Stimulated activated CD4-positive, alpha-beta T cell treated with anti-CD3 and anti-CD28 coated beads, Interleukin-4, amount 100 ng/mL, for 1 hour (primary cell): ENCODE data around the gene KPNA1.
A peak's percentile ranks its signal among the peaks of the same experiment; 100 is the strongest.

Source experiments
- DNase-seq: peaks from one replicate; pipeline ENCODE4 v3.0.0-alpha.2; 2020

KPNA1 gene

GRCh38 chr3:122514123-122515019 lies at the start of gene KPNA1:
TSS of gene KPNA1 (minus strand) at chr3:122514939. CDS start at chr3:122496565, 18,374 bp downstream.
- DNase-seq, result peak; percentile 87

DNA sequence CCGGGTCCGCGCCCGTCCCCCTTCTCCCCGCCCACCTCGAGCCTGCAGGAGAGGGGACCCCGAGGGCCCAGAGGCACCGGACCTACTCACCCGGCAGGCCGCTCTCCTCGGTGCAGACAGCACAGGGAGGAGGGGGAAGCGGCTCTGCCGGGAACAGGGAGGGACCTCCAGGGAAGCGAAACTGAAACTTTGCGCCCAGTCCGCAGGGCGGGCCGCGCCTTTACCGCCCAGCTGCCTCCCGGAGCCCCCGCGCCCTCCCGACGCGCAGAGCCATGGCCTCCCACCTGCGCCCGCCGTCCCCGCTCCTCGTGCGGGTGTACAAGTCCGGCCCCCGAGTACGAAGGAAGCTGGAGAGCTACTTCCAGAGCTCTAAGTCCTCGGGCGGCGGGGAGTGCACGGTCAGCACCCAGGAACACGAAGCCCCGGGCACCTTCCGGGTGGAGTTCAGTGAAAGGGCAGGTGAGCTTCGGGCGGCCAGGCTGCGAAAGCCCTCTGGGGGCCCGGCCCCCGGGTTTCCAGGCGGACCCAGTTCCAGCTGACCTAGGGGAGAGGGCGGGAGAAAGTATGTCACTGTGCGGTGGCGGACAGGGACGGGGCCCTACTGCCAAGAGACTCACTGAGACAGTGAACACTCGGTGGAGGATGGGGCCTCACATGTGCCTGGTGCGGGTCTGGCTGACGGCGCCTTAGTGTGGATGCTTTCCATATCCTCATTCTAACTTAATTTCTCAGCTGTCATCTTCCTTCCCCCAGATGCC lies 49.6 kb upstream of the KPNA1 start, which contains the start of the genes DTX3L and PARP9:
Gene DTX3L, plus strand, starts transcription at position 184 of the 758 bp plus-strand sequence. Its CDS starts 89 bp downstream, at position 273.
Gene PARP9, minus strand, starts transcription at position 146 of the 758 bp plus-strand sequence. CDS start 4,680 bp downstream, outside the sequence.
- peak; percentile 70 for DNase-seq

DNA sequence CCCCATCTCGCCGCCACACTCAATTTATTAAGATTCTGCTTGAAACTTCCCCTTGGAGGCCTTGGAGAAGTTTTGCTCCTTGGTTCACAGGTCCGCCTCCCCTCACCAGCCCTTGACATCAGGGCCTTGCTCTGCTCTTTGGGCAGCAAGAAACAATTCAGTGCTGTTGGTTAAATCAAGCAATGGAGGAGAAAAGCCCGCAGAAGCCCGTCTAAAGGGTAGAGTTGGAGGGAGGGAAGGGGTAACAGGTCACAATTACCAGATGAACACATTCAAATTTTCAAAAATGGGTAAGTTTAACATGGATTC lies 48.9 kb upstream of the KPNA1 start:
- DNase-seq, result no peak

- DNase-seq, result no peak
Measured at GRCh38 chr3:122562923-122563716, 48.4 kb upstream of the KPNA1 start.

DNA sequence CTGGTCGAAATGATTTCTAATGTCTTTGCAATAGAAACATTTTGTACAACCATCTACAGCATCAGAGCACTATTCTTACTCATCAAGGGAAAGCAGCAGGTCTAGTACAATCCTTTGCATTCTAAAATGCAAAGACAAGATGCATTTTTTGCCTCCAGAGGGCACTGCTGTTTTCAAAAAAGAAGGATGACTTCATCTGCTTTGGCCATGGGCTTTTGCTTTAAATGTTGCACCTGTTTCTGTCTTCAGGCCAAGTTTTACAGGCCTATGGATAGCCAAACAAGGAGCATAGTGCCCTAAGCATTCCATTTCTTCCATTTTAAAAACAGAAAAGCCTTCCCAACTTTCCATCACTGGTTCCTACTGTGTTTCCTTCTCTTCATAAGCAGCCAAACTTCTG lies 45.9 kb upstream of the KPNA1 start:
- peak; percentile 27 for DNase-seq

DNA sequence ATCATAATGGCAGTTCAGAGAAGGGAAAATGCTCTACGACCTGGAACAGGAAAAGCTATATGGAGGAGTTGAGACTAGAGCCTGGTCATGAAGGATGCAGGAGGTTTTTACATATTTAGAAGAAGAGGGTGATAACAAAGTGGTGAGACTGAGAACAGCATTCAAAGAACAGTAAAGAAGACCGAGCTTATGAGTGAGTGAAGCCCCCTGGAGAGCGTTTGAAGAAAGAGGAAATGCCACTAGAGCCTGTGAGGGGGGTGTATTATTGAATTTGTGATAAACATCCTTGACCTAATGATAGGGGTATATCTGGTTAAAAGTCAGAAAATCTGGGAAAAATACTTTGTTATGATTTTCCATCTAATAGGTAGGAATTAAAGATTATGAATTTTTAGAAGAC lies 45.2 kb upstream of the KPNA1 start:
- no peak for DNase-seq

DNA sequence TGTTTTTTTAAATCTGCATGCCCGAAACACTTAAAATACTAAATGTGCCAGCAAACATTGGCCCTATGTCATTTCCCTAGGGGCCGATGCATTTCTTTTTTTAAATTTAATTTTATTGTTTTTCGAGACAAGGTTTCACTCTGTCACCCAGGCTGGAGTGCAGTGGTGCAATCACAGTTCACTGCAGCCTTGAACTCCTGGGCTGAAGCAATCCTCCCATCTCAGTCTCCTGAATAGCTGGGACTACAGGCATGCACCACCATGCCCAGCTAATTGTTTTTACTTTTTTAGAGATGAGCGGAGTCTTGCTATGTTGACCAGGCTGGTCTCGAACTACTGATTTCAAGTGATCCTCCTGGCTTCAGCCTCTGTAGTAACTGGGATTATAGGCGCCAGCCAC lies 43.9 kb upstream of the KPNA1 start:
- no peak for DNase-seq

DNA sequence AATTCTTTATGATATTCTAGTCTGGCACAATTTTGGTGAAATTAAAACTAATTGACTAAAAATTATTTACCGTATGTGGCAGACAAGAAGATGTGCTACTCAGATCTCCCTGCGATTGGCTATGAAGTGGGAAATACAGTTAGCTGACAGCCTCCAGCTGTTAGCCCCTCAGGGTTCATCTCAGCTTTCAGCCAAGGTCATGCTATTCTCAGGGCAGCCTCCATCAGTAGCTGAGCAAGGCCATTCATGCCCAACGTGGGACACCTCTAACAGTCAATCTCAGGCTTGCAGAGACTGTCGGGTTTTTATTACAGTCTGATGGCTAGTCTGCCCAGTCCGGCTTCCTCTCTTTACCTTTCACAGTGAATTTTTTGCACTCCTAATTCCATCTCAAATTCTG lies 42.6 kb upstream of the KPNA1 start:
- DNase-seq, result no peak

- DNase-seq, result no peak
Measured at GRCh38 chr3:122555275-122556071, 40.7 kb upstream of the KPNA1 start.

DNA sequence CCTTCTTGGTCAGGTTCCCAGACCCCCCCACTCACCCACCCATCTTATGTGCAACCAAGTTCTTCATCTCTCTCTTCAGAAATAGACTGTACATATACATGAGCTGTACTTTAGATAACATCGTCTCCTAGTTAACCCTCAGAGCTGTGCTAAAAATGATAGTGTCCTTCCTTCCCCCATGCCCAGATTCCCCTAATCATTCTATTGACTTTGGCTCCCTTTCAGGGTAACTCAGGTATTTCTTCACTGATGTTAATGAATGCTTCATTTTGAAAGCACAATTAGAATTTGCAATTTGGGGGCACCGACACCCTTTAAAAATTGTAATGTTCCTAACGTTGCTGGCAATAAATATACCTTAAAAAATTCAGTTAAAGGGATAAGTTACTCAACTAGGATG lies 38.4 kb upstream of the KPNA1 start:
- no peak for DNase-seq

DNA sequence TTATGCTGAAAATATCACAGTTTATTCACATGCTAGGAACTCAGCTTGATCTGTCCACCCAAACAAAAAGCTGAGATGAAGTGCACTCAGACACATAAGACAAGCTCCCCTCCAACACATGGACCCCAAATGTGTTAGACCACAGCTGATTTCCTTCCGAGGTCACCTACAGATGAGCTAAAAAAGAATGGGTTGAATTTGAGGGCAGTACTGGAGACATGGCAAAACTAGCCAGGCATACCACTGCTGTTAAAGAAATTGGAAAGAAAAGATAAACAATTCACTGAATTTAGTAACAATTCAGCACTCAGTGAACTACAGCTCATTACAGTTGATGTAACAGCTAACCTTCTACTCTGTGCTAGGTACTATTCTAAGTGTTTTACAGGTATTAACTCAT lies 33.9 kb upstream of the KPNA1 start:
- DNase-seq, result no peak

- DNase-seq, result no peak
Measured at GRCh38 chr3:122548076-122548475, 33.3 kb upstream of the KPNA1 start.

DNA sequence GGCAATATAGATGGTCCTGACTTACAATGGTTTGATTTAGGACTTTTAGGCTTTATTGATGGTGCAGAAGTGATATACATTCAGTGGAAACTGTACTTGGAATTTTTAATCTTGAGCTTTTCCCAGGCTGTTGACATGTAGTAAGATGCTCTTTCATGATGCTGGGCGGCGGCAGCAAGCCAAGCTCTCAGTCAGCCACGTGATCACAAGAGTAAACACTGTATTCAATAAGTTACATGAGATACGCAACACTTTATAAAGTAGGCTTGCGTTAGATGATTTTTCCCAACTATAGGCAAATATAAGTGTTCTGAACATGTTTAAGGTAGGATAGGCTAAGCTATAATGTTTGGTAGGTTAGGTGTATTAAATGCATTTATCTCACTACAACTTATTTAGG lies 31.4 kb upstream of the KPNA1 start:
- DNase-seq, result no peak

DNA sequence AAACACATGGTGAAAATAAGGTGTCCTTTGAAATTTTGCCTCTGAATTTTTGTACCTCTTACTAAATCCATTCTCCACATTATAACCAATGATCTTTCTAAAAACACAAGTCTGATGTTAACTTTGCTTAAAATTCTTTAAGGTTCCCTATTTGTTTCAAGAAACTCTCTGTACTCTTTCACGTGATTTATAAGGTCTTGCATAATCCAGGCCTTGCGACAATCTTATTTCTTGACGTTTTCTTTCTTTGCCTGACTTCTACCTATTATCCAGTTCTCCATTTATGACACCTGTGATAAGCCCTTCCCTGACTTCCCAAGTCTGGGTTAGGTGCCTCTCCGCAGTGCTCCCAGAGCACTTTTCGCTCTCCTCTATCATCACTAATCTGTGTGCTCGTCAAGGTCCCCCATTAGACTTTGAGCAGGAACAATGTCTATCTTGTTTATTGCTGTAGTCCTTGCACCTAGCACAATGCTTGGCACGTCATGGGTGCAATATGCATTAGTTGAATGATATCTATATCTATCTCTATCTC lies 24.3 kb upstream of the KPNA1 start:
- no peak for DNase-seq

DNA sequence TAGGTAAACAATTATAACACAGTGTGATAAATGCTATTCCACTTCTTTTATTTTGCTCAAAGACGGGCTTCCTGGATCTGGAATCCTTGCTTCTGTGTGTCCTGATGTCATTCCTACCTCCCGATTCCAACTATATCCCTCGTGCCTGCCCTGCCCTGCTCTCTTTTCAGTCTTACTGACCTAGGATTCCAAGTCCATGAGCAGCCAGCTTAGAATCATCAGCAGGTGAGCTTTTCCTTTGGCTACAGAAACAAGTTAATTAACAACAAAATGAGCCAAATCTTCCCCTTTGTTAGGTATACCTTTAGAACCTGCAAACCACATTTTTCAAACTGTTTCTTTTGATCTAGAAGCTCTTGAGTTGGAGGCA lies 21.9 kb upstream of the KPNA1 start:
- no peak for DNase-seq

DNA sequence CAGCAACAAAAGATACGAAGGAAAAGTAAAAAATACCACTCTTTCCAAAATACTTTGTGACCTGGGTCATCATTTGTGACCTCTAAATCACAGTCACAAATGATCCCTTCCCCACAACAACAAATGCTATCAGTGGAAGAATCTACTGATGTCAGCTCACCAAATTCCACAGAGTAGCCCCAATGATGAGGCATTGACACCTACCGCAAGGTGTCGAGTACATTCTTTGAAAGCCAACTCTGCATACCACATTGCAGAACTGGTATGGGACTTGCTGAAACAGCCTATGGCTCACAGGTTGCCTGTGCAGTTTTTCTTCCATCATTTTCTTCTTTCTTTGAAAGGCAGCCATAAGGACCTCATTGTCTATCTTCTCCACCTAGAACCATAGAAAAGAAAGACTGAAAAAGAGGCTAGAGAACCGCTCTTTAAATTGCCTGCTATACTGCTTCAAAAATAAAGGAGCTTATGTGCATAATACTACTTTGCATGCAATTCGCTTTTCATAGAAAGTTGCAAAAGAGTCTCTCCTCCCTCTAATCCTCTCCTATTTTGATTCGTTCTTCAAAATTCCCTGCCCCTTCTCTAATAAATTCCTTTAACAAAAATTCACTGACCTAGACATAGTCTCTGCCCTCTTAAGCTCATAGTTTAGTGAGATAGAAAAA lies 21.4 kb upstream of the KPNA1 start:
- DNase-seq, result no peak

GRCh38 chr3:122533931-122534334 lies 19.2 kb upstream of the KPNA1 start:
- peak; percentile 7 for DNase-seq

GRCh38 chr3:122533480-122533879 lies 18.7 kb upstream of the KPNA1 start:
- DNase-seq, result no peak

DNA sequence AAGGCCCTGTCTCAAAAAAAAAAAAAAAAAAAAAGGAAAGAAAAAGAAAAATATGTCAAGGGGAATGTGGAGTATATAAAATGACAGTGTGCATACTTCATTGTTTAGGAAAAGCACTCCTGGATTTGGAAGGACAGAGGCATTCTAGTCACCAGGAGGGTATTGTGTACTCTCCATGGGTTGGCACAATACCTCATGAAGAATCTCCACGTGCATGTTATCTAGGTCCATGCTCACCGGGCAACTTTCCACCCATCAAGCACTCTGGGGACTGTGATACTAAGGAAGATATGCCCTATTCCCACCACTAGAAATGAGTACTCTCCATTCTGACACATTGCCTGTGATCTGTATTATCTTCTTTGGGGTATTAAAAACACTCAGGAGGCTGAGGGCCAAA lies 15.4 kb upstream of the KPNA1 start:
- no peak for DNase-seq

DNA sequence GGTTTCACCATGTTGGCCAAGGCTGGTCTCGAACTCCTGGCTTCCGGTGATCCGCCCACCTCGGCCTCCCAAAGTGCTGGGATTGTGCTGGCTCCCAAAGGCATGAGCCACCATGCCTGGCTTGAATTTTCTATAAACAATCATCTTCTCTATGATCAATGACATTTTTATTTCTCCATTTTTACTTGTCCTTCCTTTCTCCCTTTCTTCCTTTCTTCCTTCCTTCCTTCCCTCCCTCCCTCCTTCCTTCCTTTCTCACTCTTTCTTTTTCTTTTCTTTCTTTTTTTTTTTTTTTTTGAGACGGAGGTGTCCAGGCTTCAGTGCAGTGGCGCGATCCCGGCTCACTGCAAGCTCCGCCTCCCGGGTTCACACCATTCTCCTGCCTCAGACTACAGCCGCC lies 8.6 kb upstream of the KPNA1 start:
- DNase-seq, result no peak

- no peak for DNase-seq
Measured at GRCh38 chr3:122520861-122521260, 6.1 kb upstream of the KPNA1 start.

GRCh38 chr3:122519693-122520092 lies 5.0 kb upstream of the KPNA1 start:
- no peak for DNase-seq
